Mammary microvascular endothelial cell (primary cell): ENCODE results near the gene ZNF709. TPM values are rescaled to one million over a fixed set of nuclear protein-coding genes. Genes with fewer than 3 reads are reported as not detected.

Source experiments
- total RNA-seq: library from RNA; depleted of rRNA; stranded (reverse); fragments of >200 nt; gene quantifications from 2 replicates; pipeline ENCODE4 v1.2.3, GENCODE V29; 2015

The ZNF709 gene
- total RNA-seq: 0.13 and 1.4 TPM in 2 replicates

DNA sequence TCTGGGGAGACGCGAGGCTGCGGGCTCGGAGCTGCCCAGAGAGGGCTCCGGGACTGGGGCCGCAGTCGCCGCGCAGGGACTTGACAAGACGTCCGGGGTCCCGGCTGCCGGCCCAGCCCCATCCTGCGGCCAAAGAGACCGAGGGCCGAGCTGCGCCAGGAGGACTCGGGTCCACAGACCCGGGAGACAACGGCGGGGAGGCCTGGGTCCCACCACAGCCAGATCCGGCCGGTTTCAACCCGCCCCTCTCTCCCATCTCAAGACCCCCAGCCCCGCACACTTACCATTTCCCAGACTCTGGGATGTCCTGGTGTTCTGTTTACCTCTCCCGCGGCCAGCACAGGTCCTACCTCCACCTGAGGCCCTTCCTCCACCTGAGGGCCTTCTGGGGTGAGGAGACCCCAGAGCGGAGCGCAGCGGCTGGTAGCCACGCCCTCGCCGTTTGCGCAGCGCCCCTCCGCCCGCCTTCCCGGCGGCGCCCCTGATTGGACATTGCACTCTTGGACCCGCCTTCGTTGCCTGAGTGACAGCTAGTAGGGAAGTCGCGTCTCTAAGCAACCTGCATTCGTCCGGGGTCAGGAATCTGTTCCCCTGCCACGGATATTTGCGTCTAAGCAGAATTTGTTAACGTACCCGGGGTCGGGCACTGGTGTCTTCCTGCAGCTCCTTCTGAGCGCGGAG, at the start of gene ZNF709:
Gene ZNF709 (minus strand): TSS at position 446 of the 681 bp plus-strand sequence. CDS start 159 bp downstream, at position 287.

DNA sequence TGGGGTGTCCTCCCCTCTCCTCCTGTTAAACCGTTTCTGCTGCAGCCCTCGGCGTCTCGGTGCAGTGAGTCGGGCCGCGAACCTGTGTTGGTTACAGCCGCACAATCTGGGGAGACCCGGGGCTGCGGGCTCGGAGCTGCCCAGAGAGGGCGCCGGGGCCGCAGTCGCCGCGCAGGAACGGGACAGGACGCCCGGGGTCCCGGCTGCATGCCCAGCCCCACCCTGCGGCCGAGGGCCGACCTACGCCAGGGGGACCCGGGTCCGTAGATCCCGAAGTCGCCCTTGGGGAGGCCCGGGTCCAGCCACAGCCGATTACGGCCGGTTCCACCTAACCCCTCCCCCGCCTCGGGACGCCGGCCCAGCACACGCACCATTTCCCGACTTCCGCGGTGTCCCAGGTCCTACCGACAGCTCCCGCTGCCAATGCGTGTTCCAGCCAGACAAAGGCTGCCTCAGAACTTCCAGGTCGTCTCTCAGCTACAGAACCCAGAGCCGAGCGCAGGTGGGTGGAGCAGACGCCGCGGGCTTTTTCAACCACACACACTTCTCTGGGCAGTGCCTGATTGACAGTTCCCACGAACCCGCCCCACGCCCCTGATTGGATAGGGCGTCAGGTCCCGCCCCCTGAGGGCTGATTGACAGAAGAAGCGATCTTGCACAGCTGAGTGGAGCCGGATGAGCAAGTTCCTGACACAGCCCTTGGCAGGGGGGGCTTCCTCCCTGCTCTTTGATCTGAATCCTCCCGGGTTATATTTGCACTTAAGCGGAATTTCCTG, 43.9 kb downstream of the ZNF709 start, which contains the start of gene ZNF443:
Gene ZNF443 (minus strand): TSS at position 481 of the 776 bp plus-strand sequence. CDS start 107 bp downstream, at position 374.

Other genes starting within 250 kb of the ZNF709 start
- 2.2 and 2.3 TPM in 2 replicates for gene ZNF44, start 189.9 kb downstream of the ZNF709 start, total RNA-seq
- 3.4 and 3.7 TPM in 2 replicates for gene ZNF563, start 151.2 kb downstream of the ZNF709 start, total RNA-seq
- 0.94 and 2.5 TPM in 2 replicates for gene ZNF442, start 119.1 kb downstream of the ZNF709 start, total RNA-seq
- 2.7 and 5.4 TPM in 2 replicates for gene ZNF799, start 83.5 kb downstream of the ZNF709 start, total RNA-seq
- 1.3 and 1.8 TPM in 2 replicates for gene ZNF443, start 43.8 kb downstream of the ZNF709 start, total RNA-seq
- 3.8 and 4.0 TPM in 2 replicates for gene ZNF564, start 66.7 kb upstream of the ZNF709 start, total RNA-seq
- gene ZNF490, start 126.0 kb upstream of the ZNF709 start, total RNA-seq: 4.5 and 8.0 TPM in 2 replicates
- gene ZNF791, start 126.1 kb upstream of the ZNF709 start, total RNA-seq: 9.2 and 17.8 TPM in 2 replicates
- 54.9 and 120 TPM in 2 replicates for gene MAN2B1, start 181.9 kb upstream of the ZNF709 start, total RNA-seq
- 8.2 and 15.2 TPM in 2 replicates for gene WDR83, start 182.0 kb upstream of the ZNF709 start, total RNA-seq
- 75.2 and 80.9 TPM in 2 replicates for gene DHPS, start 197.1 kb upstream of the ZNF709 start, total RNA-seq
- not detected in 2 replicates for gene GNG14, start 203.2 kb upstream of the ZNF709 start, total RNA-seq
- gene FBXW9, start 211.8 kb upstream of the ZNF709 start, total RNA-seq: 11.2 and 12.2 TPM in 2 replicates
- gene TNPO2, start 239.1 kb upstream of the ZNF709 start, total RNA-seq: 15.9 and 22.0 TPM in 2 replicates
- gene TRIR, start 249.9 kb upstream of the ZNF709 start, total RNA-seq: 357 and 460 TPM in 2 replicates